ENCODE measurements around the gene BPGM. TPM values are rescaled to one million over a fixed set of nuclear protein-coding genes. Genes with fewer than 3 reads are reported as not detected.

The BPGM gene
- 17.2 and 18.4 TPM in 2 replicates for total RNA-seq

DNA sequence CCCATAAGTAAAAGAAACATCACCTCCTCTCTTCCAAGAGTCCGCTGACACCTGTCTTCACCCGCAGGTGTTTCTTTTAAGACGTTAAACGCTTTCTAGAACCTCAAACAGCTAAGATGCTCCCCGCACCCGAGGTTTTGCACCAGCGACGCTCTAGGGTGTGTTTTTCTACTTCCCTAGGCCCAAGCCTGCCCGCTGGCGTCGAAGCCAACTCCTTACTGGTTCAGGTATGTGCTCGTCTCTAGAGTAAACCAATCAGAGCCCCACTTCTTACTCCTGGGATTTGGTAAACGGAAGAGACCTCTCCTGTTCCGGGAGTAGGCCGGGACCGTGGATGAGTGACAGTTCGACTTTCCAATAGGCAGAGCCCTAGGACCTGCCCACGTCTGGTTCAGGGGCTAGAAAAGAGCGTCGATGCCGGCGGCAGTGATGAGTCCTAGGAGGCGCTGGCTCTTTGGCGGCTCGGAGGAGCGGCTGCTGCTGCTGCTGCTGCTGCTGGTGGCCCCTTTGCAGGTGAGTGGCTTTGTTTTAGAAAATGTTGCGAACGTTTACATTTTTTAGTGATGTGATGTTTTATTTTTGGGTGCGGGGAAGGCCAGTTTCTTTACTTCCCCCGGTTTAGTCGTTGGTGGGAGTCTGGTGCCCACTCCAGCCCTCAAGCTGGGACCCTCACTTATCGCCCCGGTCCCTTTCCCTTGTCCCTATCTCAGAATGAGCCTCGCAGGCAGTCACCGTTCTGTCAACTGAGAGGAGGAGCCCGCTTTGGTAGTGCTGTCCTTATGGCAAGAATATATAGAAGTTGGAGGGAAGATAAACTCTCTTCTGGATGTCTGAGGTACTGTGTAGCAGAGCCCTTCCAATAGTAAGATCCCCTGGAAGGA lies at the start of gene BPGM:
Gene BPGM (plus strand): TSS at position 429 of the 881 bp plus-strand sequence. CDS start 14,655 bp downstream, outside the sequence.

Other genes starting within 250 kb of the BPGM start
- gene AKR1B1, start 187.8 kb upstream of the BPGM start, total RNA-seq, result 124 and 144 TPM in 2 replicates
- 0.59 and 1.5 TPM in 2 replicates for gene AKR1B10, start 119.3 kb upstream of the BPGM start, total RNA-seq
- gene AKR1B15, start 97.7 kb upstream of the BPGM start, total RNA-seq, result not detected in 2 replicates
- 127 and 158 TPM in 2 replicates for gene CALD1, start 132.8 kb downstream of the BPGM start, total RNA-seq